ENCODE data around the gene ADAMTSL5. TPM values are rescaled to one million over a fixed set of nuclear protein-coding genes. Genes with fewer than 3 reads are reported as not detected.

The ADAMTSL5 gene
- total RNA-seq, 1 experiment from 2014 or later = 20.6 TPM

GRCh38 chr19:1488282-1488601 is 24.6 kb downstream of the ADAMTSL5 start:
- ATAC-seq (no peak), DNase-seq (ENCODE audit: low read depth, low spot score) (no peak)
- Histone ChIP-seq H3K9me3 (ENCODE audit: control insufficient read depth, insufficient read depth, low read depth, low read length) (no peaks in the 10 kb centered on the region), H3K4me3 (ENCODE audit: low read depth in 2 of 2, low read length in 2 of 2) (no peak overlapping the region), H3K4me1 (ENCODE audit: control insufficient read depth, insufficient read depth, low read length) (no peaks in the 10 kb centered on the region; the same call in 1 of the 2 replicates), H3K27ac (ENCODE audit: low read length) (no peak overlapping the region), H3K27me3 (ENCODE audit: control insufficient read depth, insufficient read depth, low read length) (no peaks in the 10 kb centered on the region), H3K36me3 (ENCODE audit: control insufficient read depth, insufficient read depth, low read length) (no peaks in the 10 kb centered on the region; the same call in 1 of the 2 replicates)
- no peak for TF ChIP-seq POLR2AphosphoS5 (IDR thresholded peaks at IDR 0.05; ENCODE audit: low read depth, low read length)
- ChIA-PET POLR2A (no interaction called here), CTCF (no interaction called here)
- in situ Hi-C loops (cut with HindIII; ENCODE audit: low pct_unique_long_range_greater_than_20kb, low sequenced_read_pairs) (no loop called here), intact Hi-C loops (cut with micrococcal nuclease; ENCODE audit: unreplicated experiment) (no loop called here)
- BruUV-seq (replicated peaks) = no TSS peak

GRCh38 chr19:1487576-1488281 is 25.1 kb downstream of the ADAMTSL5 start:
- H3K27ac ChIP-seq (ENCODE audit: low read length) = no peak overlapping the region
- DNase-seq (ENCODE audit: low read depth, low spot score) (no peak), ATAC-seq (no peak)
- CTCF ChIA-PET = no interaction called here
- POLR2A ChIA-PET = no interaction called here
- H3K4me3 ChIP-seq (ENCODE audit: low read depth in 2 of 2, low read length in 2 of 2) = no peak overlapping the region
- BruUV-seq (replicated peaks) = no TSS peak
- H3K27me3 ChIP-seq (ENCODE audit: control insufficient read depth, insufficient read depth, low read length) = no peaks in the 10 kb centered on the region
- intact Hi-C loops (cut with micrococcal nuclease; ENCODE audit: unreplicated experiment) = no loop called here
- no peaks in the 10 kb centered on the region; the same call in 1 of the 2 replicates for H3K36me3 ChIP-seq (ENCODE audit: control insufficient read depth, insufficient read depth, low read length)
- H3K4me1 ChIP-seq (ENCODE audit: control insufficient read depth, insufficient read depth, low read length) = no peaks in the 10 kb centered on the region; the same call in 1 of the 2 replicates
- no peaks in the 10 kb centered on the region for H3K9me3 ChIP-seq (ENCODE audit: control insufficient read depth, insufficient read depth, low read depth, low read length)
- TF ChIP-seq SIN3A (IDR thresholded peaks at IDR 0.05; ENCODE audit: borderline replicate concordance, insufficient read depth, low read depth, low read length) (no peak), POLR2AphosphoS5 (IDR thresholded peaks at IDR 0.05; ENCODE audit: low read depth, low read length) (no peak), TCF7L2 (IDR thresholded peaks at IDR 0.05; ENCODE audit: low read depth, low read length) (no peak)
- TF ChIP-seq, protein P1, sequence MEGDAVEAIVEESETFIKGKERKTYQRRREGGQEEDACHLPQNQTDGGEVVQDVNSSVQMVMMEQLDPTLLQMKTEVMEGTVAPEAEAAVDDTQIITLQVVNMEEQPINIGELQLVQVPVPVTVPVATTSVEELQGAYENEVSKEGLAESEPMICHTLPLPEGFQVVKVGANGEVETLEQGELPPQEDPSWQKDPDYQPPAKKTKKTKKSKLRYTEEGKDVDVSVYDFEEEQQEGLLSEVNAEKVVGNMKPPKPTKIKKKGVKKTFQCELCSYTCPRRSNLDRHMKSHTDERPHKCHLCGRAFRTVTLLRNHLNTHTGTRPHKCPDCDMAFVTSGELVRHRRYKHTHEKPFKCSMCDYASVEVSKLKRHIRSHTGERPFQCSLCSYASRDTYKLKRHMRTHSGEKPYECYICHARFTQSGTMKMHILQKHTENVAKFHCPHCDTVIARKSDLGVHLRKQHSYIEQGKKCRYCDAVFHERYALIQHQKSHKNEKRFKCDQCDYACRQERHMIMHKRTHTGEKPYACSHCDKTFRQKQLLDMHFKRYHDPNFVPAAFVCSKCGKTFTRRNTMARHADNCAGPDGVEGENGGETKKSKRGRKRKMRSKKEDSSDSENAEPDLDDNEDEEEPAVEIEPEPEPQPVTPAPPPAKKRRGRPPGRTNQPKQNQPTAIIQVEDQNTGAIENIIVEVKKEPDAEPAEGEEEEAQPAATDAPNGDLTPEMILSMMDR (IDR thresholded peaks at IDR 0.05) = no peak
- TF ChIP-seq, protein P2, sequence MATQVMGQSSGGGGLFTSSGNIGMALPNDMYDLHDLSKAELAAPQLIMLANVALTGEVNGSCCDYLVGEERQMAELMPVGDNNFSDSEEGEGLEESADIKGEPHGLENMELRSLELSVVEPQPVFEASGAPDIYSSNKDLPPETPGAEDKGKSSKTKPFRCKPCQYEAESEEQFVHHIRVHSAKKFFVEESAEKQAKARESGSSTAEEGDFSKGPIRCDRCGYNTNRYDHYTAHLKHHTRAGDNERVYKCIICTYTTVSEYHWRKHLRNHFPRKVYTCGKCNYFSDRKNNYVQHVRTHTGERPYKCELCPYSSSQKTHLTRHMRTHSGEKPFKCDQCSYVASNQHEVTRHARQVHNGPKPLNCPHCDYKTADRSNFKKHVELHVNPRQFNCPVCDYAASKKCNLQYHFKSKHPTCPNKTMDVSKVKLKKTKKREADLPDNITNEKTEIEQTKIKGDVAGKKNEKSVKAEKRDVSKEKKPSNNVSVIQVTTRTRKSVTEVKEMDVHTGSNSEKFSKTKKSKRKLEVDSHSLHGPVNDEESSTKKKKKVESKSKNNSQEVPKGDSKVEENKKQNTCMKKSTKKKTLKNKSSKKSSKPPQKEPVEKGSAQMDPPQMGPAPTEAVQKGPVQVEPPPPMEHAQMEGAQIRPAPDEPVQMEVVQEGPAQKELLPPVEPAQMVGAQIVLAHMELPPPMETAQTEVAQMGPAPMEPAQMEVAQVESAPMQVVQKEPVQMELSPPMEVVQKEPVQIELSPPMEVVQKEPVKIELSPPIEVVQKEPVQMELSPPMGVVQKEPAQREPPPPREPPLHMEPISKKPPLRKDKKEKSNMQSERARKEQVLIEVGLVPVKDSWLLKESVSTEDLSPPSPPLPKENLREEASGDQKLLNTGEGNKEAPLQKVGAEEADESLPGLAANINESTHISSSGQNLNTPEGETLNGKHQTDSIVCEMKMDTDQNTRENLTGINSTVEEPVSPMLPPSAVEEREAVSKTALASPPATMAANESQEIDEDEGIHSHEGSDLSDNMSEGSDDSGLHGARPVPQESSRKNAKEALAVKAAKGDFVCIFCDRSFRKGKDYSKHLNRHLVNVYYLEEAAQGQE (IDR thresholded peaks at IDR 0.05; ENCODE audit: insufficient read depth in 1 of 2, low read depth in 2 of 2, low read length in 1 of 2) = no peak
- in situ Hi-C loops (cut with HindIII; ENCODE audit: low pct_unique_long_range_greater_than_20kb, low sequenced_read_pairs) = no loop called here

GRCh38 chr19:1486720-1487575 is 25.9 kb downstream of the ADAMTSL5 start:
- intact Hi-C loops (cut with micrococcal nuclease; ENCODE audit: unreplicated experiment) = no loop called here
- H3K9me3 ChIP-seq (ENCODE audit: control insufficient read depth, insufficient read depth, low read depth, low read length) = no peaks in the 10 kb centered on the region
- CTCF ChIA-PET = no interaction called here
- no peak overlapping the region for H3K4me3 ChIP-seq (ENCODE audit: low read depth in 2 of 2, low read length in 2 of 2)
- no TSS peak for BruUV-seq (replicated peaks)
- ATAC-seq (no peak), DNase-seq (ENCODE audit: low read depth, low spot score) (no peak)
- H3K27me3 ChIP-seq (ENCODE audit: control insufficient read depth, insufficient read depth, low read length) = no peaks in the 10 kb centered on the region
- no peaks in the 10 kb centered on the region; the same call in 1 of the 2 replicates for H3K36me3 ChIP-seq (ENCODE audit: control insufficient read depth, insufficient read depth, low read length)
- POLR2A ChIA-PET = no interaction called here
- TF ChIP-seq POLR2AphosphoS5 (IDR thresholded peaks at IDR 0.05; ENCODE audit: low read depth, low read length) = no peak
- no peak for TF ChIP-seq TCF7L2 (IDR thresholded peaks at IDR 0.05; ENCODE audit: low read depth, low read length)
- no peak for TF ChIP-seq SIN3A (IDR thresholded peaks at IDR 0.05; ENCODE audit: borderline replicate concordance, insufficient read depth, low read depth, low read length)
- TF ChIP-seq, protein P1 (IDR thresholded peaks at IDR 0.05) = no peak
- TF ChIP-seq, protein P2 (IDR thresholded peaks at IDR 0.05; ENCODE audit: insufficient read depth in 1 of 2, low read depth in 2 of 2, low read length in 1 of 2) = no peak
- in situ Hi-C loops (cut with HindIII; ENCODE audit: low pct_unique_long_range_greater_than_20kb, low sequenced_read_pairs) = no loop called here
- H3K4me1 ChIP-seq (ENCODE audit: control insufficient read depth, insufficient read depth, low read length) = no peaks in the 10 kb centered on the region
- H3K27ac ChIP-seq (ENCODE audit: low read length) = no peak overlapping the region

Measured in Panc1 (cell line).